H1 (cell line): Measurements from ENCODE around the gene SCYL1. TPM values are rescaled to one million over a fixed set of nuclear protein-coding genes. Genes with fewer than 3 reads are reported as not detected.

Experiments used
- CTCF ChIA-PET: fragments of 300-600 bp; sonication (Branson Sonifier 250); formaldehyde crosslinking; loops from one replicate; lab custom pipeline; 2021; ENCODE audit not compliant: partially characterized antibody; lab: Charles Lee
- POLR2A ChIA-PET: fragments of 300-600 bp; sonication (Branson Sonifier 250); formaldehyde crosslinking; loops from one replicate; lab custom pipeline; 2021; ENCODE audit warnings: inconsistent platforms; ENCODE audit not compliant: partially characterized antibody; lab: Charles Lee
- DNase-seq, 2 experiments: peaks; one replicate each; pipeline versions ENCODE4 v3.0.0 to v3.0.0-alpha.2; 2010 to 2022; ENCODE audit warnings: low spot score in 2 of 2, low read depth in 1 of 2, mixed read lengths in 1 of 2
- FAIRE-seq: peaks from 2 replicates; lab custom pipeline; 2011; peaks lifted over from hg19 to GRCh38; lab: Jason Lieb, UNC
- H2AFZ ChIP-seq: 2 replicates; pipeline ENCODE4 v1.8.1; 2012; ENCODE audit warnings: low read length, inconsistent platforms
- H2AK5ac ChIP-seq: 2 replicates; pipeline ENCODE4 v1.6.1; 2013; ENCODE audit warnings: low read depth, low read length
- H2BK120ac ChIP-seq: replicated peaks from 2 replicates; pipeline ENCODE3; 2013; ENCODE audit warnings: low read depth, low read length, inconsistent platforms
- H2BK12ac ChIP-seq: 2 replicates; pipeline ENCODE4 v1.6.1; 2013; ENCODE audit warnings: low read depth, low read length
- H2BK15ac ChIP-seq: 2 replicates; pipeline ENCODE4 v1.6.1; 2013; ENCODE audit warnings: low read length
- H2BK20ac ChIP-seq: 2 replicates; pipeline ENCODE4 v1.6.1; 2013; ENCODE audit warnings: low read length
- H2BK5ac ChIP-seq: 2 replicates; pipeline ENCODE4 v1.6.1; 2013; ENCODE audit warnings: low read depth, low read length
- H3K14ac ChIP-seq: 2 replicates; pipeline ENCODE4 v1.6.1; 2013; ENCODE audit warnings: inconsistent platforms; ENCODE audit not compliant: insufficient read length
- H3K18ac ChIP-seq: 2 replicates; pipeline ENCODE4 v1.6.1; 2013; ENCODE audit warnings: low read length; ENCODE audit errors: extremely low read depth
- H3K23ac ChIP-seq: 2 replicates; pipeline ENCODE4 v1.6.1; 2013; ENCODE audit warnings: inconsistent platforms; ENCODE audit not compliant: insufficient read length
- H3K23me2 ChIP-seq: 2 replicates; pipeline ENCODE4 v1.6.1; 2013; ENCODE audit warnings: low read depth, low read length
- H3K27ac ChIP-seq: 2 replicates; pipeline ENCODE4 v1.6.1; 2011; ENCODE audit warnings: low read depth, low read length, inconsistent platforms
- H3K27me3 ChIP-seq, 4 experiments: replicated peaks in 1 of 4; 1 replicate in 1 of 4; 2 replicates in 3 of 4; pipeline versions ENCODE4 v1.6.1 to v1.8.1; 2011 to 2013; ENCODE audit warnings: low read length in 3 of 4, mild to moderate bottlenecking in 3 of 4, inconsistent platforms in 2 of 4, mixed read lengths in 2 of 4, moderate library complexity in 1 of 4; ENCODE audit not compliant: control insufficient read depth in 3 of 4, insufficient read depth in 3 of 4; ENCODE audit errors: extremely low read depth in 1 of 4
- H3K36me3 ChIP-seq, 4 experiments: 2 replicates each; pipeline versions ENCODE4 v1.6.1 to v1.8.1; 2011 to 2013; ENCODE audit warnings: mild to moderate bottlenecking in 4 of 4, low read length in 3 of 4, moderate library complexity in 2 of 4, control low read depth in 1 of 4, inconsistent platforms in 1 of 4; ENCODE audit not compliant: insufficient read depth in 4 of 4, control insufficient read depth in 2 of 4
- H3K4ac ChIP-seq: replicated peaks from 2 replicates; pipeline ENCODE3; 2013; ENCODE audit warnings: low read length, low read depth, mixed read lengths, inconsistent platforms; ENCODE audit not compliant: insufficient read length
- H3K4me1 ChIP-seq, 4 experiments: replicated peaks in 1 of 4; 1 replicate in 1 of 4; 2 replicates in 3 of 4; pipeline versions ENCODE4 v1.6.1 to v1.8.1; 2011 to 2013; ENCODE audit warnings: low read length in 3 of 4, inconsistent platforms in 2 of 4, mixed read lengths in 1 of 4; ENCODE audit not compliant: insufficient read depth in 4 of 4, control insufficient read depth in 3 of 4
- H3K4me2 ChIP-seq, 2 experiments: 2 replicates each; pipeline versions ENCODE4 v1.6.1 to v1.8.1; 2011 to 2013; ENCODE audit warnings: low read depth in 2 of 2, low read length in 2 of 2, control low read depth in 1 of 2, inconsistent platforms in 1 of 2, mild to moderate bottlenecking in 1 of 2; ENCODE audit not compliant: insufficient read depth in 1 of 2
- H3K4me3 ChIP-seq, 4 experiments: fragments of 200-600, 300-600 bp in 1 of 4; sonication (generic), shearing (Covaris generic), sonication (Bioruptor Twin) in 1 of 4; 2 replicates each; pipeline versions ENCODE4 v1.5.1 to v1.8.1; 2011 to 2016; ENCODE audit warnings: low read length in 4 of 4, low read depth in 3 of 4, control low read depth in 2 of 4, inconsistent platforms in 2 of 4, mild to moderate bottlenecking in 2 of 4, mixed read lengths in 1 of 4, moderate library complexity in 1 of 4; ENCODE audit not compliant: insufficient read depth in 2 of 4; ENCODE audit errors: extremely low read depth in 1 of 4
- H3K56ac ChIP-seq: replicated peaks from 2 replicates; pipeline ENCODE3; 2013; ENCODE audit warnings: low read depth, mild to moderate bottlenecking, mixed read lengths, low read length, inconsistent platforms; ENCODE audit not compliant: insufficient read length
- H3K79me1 ChIP-seq: 2 replicates; pipeline ENCODE4 v1.6.1; 2013; ENCODE audit warnings: low read depth, low read length, control low read depth
- H3K79me2 ChIP-seq, 2 experiments: 2 replicates each; pipeline versions ENCODE4 v1.6.1 to v1.8.1; 2012 to 2013; ENCODE audit warnings: low read length in 2 of 2, mild to moderate bottlenecking in 2 of 2, inconsistent platforms in 1 of 2; ENCODE audit not compliant: insufficient read depth in 2 of 2, control insufficient read depth in 1 of 2
- H3K9ac ChIP-seq, 4 experiments: replicated peaks in 1 of 4; 1 replicate in 1 of 4; 2 replicates in 3 of 4; pipeline versions ENCODE4 v1.6.1 to v1.8.1; 2011 to 2013; ENCODE audit warnings: low read depth in 3 of 4, low read length in 3 of 4, control low read depth in 2 of 4, mild to moderate bottlenecking in 2 of 4, moderate library complexity in 2 of 4, inconsistent platforms in 1 of 4; ENCODE audit errors: extremely low read depth in 1 of 4
- H3K9me3 ChIP-seq, 2 experiments: 2 replicates each; pipeline versions ENCODE4 v1.6.1 to v1.8.1; 2012 to 2013; ENCODE audit warnings: mild to moderate bottlenecking in 2 of 2, moderate library complexity in 2 of 2, control low read depth in 1 of 2, inconsistent platforms in 1 of 2, low read depth in 1 of 2, low read length in 1 of 2, mixed read lengths in 1 of 2; ENCODE audit not compliant: insufficient read depth in 2 of 2
- H4K20me1 ChIP-seq, 2 experiments: replicated peaks in 1 of 2; 2 replicates each; pipeline versions ENCODE3 to v1.8.1; 2011 to 2013; ENCODE audit warnings: inconsistent platforms in 2 of 2, low read length in 2 of 2, mild to moderate bottlenecking in 1 of 2; ENCODE audit not compliant: insufficient read depth in 2 of 2, control insufficient read depth in 1 of 2
- H4K5ac ChIP-seq: 2 replicates; pipeline ENCODE4 v1.6.1; 2013; ENCODE audit warnings: low read length, low read depth, mixed read lengths, inconsistent platforms; ENCODE audit not compliant: insufficient read length
- H4K8ac ChIP-seq: 2 replicates; pipeline ENCODE4 v1.8.0; 2013; ENCODE audit warnings: mild to moderate bottlenecking, moderate library complexity, low read length, inconsistent platforms; ENCODE audit not compliant: insufficient read depth; ENCODE audit errors: extremely low read depth
- H4K91ac ChIP-seq: replicated peaks from 2 replicates; pipeline ENCODE3; 2013; ENCODE audit warnings: low read length, mixed read lengths, inconsistent platforms; ENCODE audit not compliant: insufficient read length
- ATF3 ChIP-seq: IDR thresholded peaks from 2 replicates; pipeline ENCODE4 v1.6.1; 2011; ENCODE audit warnings: low read depth, mild to moderate bottlenecking, low read length; ENCODE audit not compliant: insufficient read depth
- EGR1 ChIP-seq: IDR thresholded peaks from 2 replicates; pipeline ENCODE4 v1.6.1; 2011; ENCODE audit warnings: low read depth, low read length, borderline replicate concordance
- GABPA ChIP-seq: IDR thresholded peaks from 2 replicates; pipeline ENCODE4 v1.6.1; 2011; ENCODE audit warnings: mild to moderate bottlenecking, low read length, moderate library complexity, borderline replicate concordance; ENCODE audit not compliant: insufficient read depth
- JUN ChIP-seq: IDR thresholded peaks from 2 replicates; pipeline ENCODE4 v1.6.1; 2011; ENCODE audit warnings: low read depth, mild to moderate bottlenecking, improper control_type of control experiment, low read length
- NRF1 ChIP-seq: IDR thresholded peaks from 2 replicates; pipeline ENCODE4 v1.6.1; 2011; ENCODE audit warnings: mild to moderate bottlenecking, low read depth, low read length, improper control_type of control experiment
- POLR2AphosphoS5 ChIP-seq: IDR thresholded peaks from 2 replicates; pipeline ENCODE4 v1.6.1; 2011; ENCODE audit warnings: low read depth, low read length
- RXRA ChIP-seq: IDR thresholded peaks from 2 replicates; pipeline ENCODE4 v1.6.1; 2011; ENCODE audit warnings: low read depth, mild to moderate bottlenecking, low read length, moderate library complexity; ENCODE audit not compliant: insufficient read depth
- SP1 ChIP-seq: IDR thresholded peaks from 2 replicates; pipeline ENCODE4 v1.6.1; 2011; ENCODE audit warnings: low read depth, low read length
- SP2 ChIP-seq: IDR thresholded peaks from 2 replicates; pipeline ENCODE4 v1.6.1; 2012; ENCODE audit warnings: mild to moderate bottlenecking, low read length, inconsistent platforms
- SP4 ChIP-seq: IDR thresholded peaks from 2 replicates; pipeline ENCODE4 v1.6.1; 2012; ENCODE audit warnings: low read length, inconsistent platforms
- TAF1 ChIP-seq: IDR thresholded peaks from 2 replicates; pipeline ENCODE4 v1.6.1; 2011; ENCODE audit warnings: mild to moderate bottlenecking, low read depth, low read length
- YY1 ChIP-seq: IDR thresholded peaks from 2 replicates; pipeline ENCODE4 v1.6.1; 2011; ENCODE audit warnings: low read depth, mild to moderate bottlenecking, low read length
- WGBS, 2 experiments: shearing (Covaris generic) in 1 of 2; methylation state at CpG; one replicate each; pipeline versions ENCODE4 v1.1.6 to v1.1.7; 2013 to 2015; ENCODE audit warnings: low lambda C conversion rate in 2 of 2, mixed read lengths in 2 of 2, inconsistent platforms in 1 of 2, low coverage in 1 of 2, missing lambda C conversion rate in 1 of 2; ENCODE audit not compliant: insufficient replicate concordance in 2 of 2, insufficient coverage in 1 of 2, insufficient read length in 1 of 2; ENCODE audit errors: extremely low coverage in 1 of 2, missing lambda C conversion rate in 1 of 2; 5-methylcytosine and 5-hydroxymethylcytosine counted together
- polyA plus RNA-seq, 7 experiments: library from polyadenylated mRNA; depleted of rRNA in 3 of 7; stranded (reverse) in 5 of 7; unstranded in 2 of 7; fragments of >200 nt in 5 of 7; fragments of 200-250 nt in 2 of 7; gene quantifications; 1 replicate in 5 of 7; 2 replicates in 1 of 7; 4 replicates in 1 of 7; pipeline versions ENCODE4 v1.2.1 to v1.2.3, GENCODE V29; 2011 to 2013; ENCODE audit warnings: missing spikeins in 2 of 7, mixed read lengths in 2 of 7
- total RNA-seq: library from RNA; stranded (reverse); fragmentation: NEBNext Ultra II Directional; extraction: Animal tissue kit (Norgen Biotek cat#: 25700); gene quantifications from 2 replicates; pipeline ENCODE4 v1.2.1, GENCODE V29; 2021
- TF ChIP-seq, protein P1 (sequence below): IDR thresholded peaks from 2 replicates; pipeline ENCODE4 v1.6.1; 2011; ENCODE audit warnings: low read length, improper control_type of control experiment

SCYL1 gene
- total and polyA plus RNA-seq, 2 of the 8 experiments (the other 6 are each of a cell fraction or from before 2014, with no cell fraction given) = 59.8 to 77.7 TPM

DNA sequence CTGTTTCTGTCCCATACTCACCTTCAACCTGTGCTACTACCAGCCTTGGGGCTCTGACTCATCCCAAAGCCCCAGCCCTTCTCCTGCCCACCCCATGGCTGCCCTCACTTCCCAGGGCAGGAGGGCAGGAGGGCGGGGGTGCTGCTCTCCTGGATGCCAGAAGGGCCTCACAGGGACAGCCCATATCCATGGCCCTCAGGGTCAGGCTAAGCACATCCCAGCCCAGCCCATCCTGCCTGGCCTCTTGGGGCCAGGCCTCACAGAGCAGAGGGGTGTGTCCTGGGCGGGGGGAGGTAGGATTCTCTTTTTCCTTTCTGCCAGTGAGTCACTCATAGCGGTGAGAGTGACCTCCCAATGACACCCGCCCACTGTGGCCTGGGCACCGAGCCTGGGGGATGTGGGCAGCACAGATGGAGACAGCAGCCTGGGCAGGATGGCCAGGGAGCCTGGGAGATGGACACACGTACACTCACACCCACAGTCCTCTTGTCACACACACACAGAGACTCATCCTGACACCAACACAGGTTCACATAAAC, 30.9 kb downstream of the SCYL1 start:
- peaks cover 0 to 34% (median 22%) of the 10 kb centered on the region in 4 experiments; a peak in 5 of 7 replicates for H3K27me3 ChIP-seq
- no peak overlapping the region; a peak in 1 of 4 replicates for H3K4me2 ChIP-seq
- 73% methylated on average over 5 of the region's 6 CpGs; no CpG with 5 or more reads in 1 of the 2 experiments for WGBS, 2 experiments
- FAIRE-seq = no peak
- no peaks in the 10 kb centered on the region for H3K79me1 ChIP-seq
- H2AK5ac ChIP-seq = no peak overlapping the region
- no peak overlapping the region for H4K91ac ChIP-seq
- no peak for DNase-seq
- no peak overlapping the region for H2BK120ac ChIP-seq
- no peak overlapping the region for H3K23ac ChIP-seq
- no peak overlapping the region for H3K9ac ChIP-seq
- H2BK5ac ChIP-seq = no peak overlapping the region
- H3K23me2 ChIP-seq = peaks cover 10% of the 10 kb centered on the region; the same call in 1 of the 2 replicates
- POLR2A ChIA-PET = interaction anchor here (1.0 to 1.2 kb wide), 3 partner anchors 15 to 23 kb away, joined by 3 read pairs; no protein-coding TSS in a partner anchor
- H3K9me3 ChIP-seq = no peaks in the 10 kb centered on the region
- H3K79me2 ChIP-seq = no peaks in the 10 kb centered on the region
- 0 out of 2 replicates have a peak overlapping the region, but pooled peaks have one; percentile 42 for H2BK12ac ChIP-seq
- H3K4me3 ChIP-seq = no peak overlapping the region
- H4K20me1 ChIP-seq = peaks cover 0 to 2% of the 10 kb centered on the region in 2 experiments
- no peak overlapping the region for H3K18ac ChIP-seq
- no peak overlapping the region for H3K27ac ChIP-seq
- H3K4ac ChIP-seq = no peak overlapping the region
- no peak overlapping the region for H4K8ac ChIP-seq
- peaks cover 0 to 57% (median 44%) of the 10 kb centered on the region in 4 experiments; a peak in 6 of 7 replicates for H3K4me1 ChIP-seq
- H2BK20ac ChIP-seq = no peak overlapping the region
- H2BK15ac ChIP-seq = no peak overlapping the region
- H3K36me3 ChIP-seq = no peaks in the 10 kb centered on the region
- no peak overlapping the region for H3K56ac ChIP-seq
- CTCF ChIA-PET = interaction anchor here (0.5 to 6.9 kb wide), 6 partner anchors 11 to 731 kb away, joined by 3 to 78 read pairs (median 3); partner anchors contain the start of gene FAM89B
- no peak overlapping the region for H4K5ac ChIP-seq
- no peak overlapping the region for H2AFZ ChIP-seq
- no peak overlapping the region for H3K14ac ChIP-seq
- TF ChIP-seq JUN (no peak), GABPA (no peak), SP2 (no peak), EGR1 (no peak), NRF1 (no peak), RXRA (no peak), SP1 (no peak), YY1 (no peak), POLR2AphosphoS5 (no peak), SP4 (no peak), ATF3 (no peak), TAF1 (no peak)
- TF ChIP-seq, protein P1, sequence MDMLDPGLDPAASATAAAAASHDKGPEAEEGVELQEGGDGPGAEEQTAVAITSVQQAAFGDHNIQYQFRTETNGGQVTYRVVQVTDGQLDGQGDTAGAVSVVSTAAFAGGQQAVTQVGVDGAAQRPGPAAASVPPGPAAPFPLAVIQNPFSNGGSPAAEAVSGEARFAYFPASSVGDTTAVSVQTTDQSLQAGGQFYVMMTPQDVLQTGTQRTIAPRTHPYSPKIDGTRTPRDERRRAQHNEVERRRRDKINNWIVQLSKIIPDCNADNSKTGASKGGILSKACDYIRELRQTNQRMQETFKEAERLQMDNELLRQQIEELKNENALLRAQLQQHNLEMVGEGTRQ = no peak
